H1 (cell line): ENCODE data around the gene TPM1. TPM values are rescaled to one million over a fixed set of nuclear protein-coding genes. Genes with fewer than 3 reads are reported as not detected.

Experiments
- CTCF ChIA-PET: fragments of 300-600 bp; sonication (Branson Sonifier 250); formaldehyde crosslinking; loops from one replicate; lab custom pipeline; 2021; ENCODE audit not compliant: partially characterized antibody; lab: Charles Lee
- POLR2A ChIA-PET: fragments of 300-600 bp; sonication (Branson Sonifier 250); formaldehyde crosslinking; loops from one replicate; lab custom pipeline; 2021; ENCODE audit warnings: inconsistent platforms; ENCODE audit not compliant: partially characterized antibody; lab: Charles Lee
- DNase-seq, 2 experiments: peaks; one replicate each; pipeline versions ENCODE4 v3.0.0 to v3.0.0-alpha.2; 2010 to 2022; ENCODE audit warnings: low spot score in 2 of 2, low read depth in 1 of 2, mixed read lengths in 1 of 2
- FAIRE-seq: peaks from 2 replicates; lab custom pipeline; 2011; peaks lifted over from hg19 to GRCh38; lab: Jason Lieb, UNC
- H2AFZ ChIP-seq: 2 replicates; pipeline ENCODE4 v1.8.1; 2012; ENCODE audit warnings: low read length, inconsistent platforms
- H2AK5ac ChIP-seq: 2 replicates; pipeline ENCODE4 v1.6.1; 2013; ENCODE audit warnings: low read depth, low read length
- H2BK120ac ChIP-seq: replicated peaks from 2 replicates; pipeline ENCODE3; 2013; ENCODE audit warnings: low read depth, low read length, inconsistent platforms
- H2BK12ac ChIP-seq: 2 replicates; pipeline ENCODE4 v1.6.1; 2013; ENCODE audit warnings: low read depth, low read length
- H2BK15ac ChIP-seq: 2 replicates; pipeline ENCODE4 v1.6.1; 2013; ENCODE audit warnings: low read length
- H2BK20ac ChIP-seq: 2 replicates; pipeline ENCODE4 v1.6.1; 2013; ENCODE audit warnings: low read length
- H2BK5ac ChIP-seq: 2 replicates; pipeline ENCODE4 v1.6.1; 2013; ENCODE audit warnings: low read depth, low read length
- H3K14ac ChIP-seq: 2 replicates; pipeline ENCODE4 v1.6.1; 2013; ENCODE audit warnings: inconsistent platforms; ENCODE audit not compliant: insufficient read length
- H3K18ac ChIP-seq: 2 replicates; pipeline ENCODE4 v1.6.1; 2013; ENCODE audit warnings: low read length; ENCODE audit errors: extremely low read depth
- H3K23ac ChIP-seq: 2 replicates; pipeline ENCODE4 v1.6.1; 2013; ENCODE audit warnings: inconsistent platforms; ENCODE audit not compliant: insufficient read length
- H3K23me2 ChIP-seq: 2 replicates; pipeline ENCODE4 v1.6.1; 2013; ENCODE audit warnings: low read depth, low read length
- H3K27ac ChIP-seq: 2 replicates; pipeline ENCODE4 v1.6.1; 2011; ENCODE audit warnings: low read depth, low read length, inconsistent platforms
- H3K27me3 ChIP-seq, 4 experiments: replicated peaks in 1 of 4; 1 replicate in 1 of 4; 2 replicates in 3 of 4; pipeline versions ENCODE4 v1.6.1 to v1.8.1; 2011 to 2013; ENCODE audit warnings: low read length in 3 of 4, mild to moderate bottlenecking in 3 of 4, inconsistent platforms in 2 of 4, mixed read lengths in 2 of 4, moderate library complexity in 1 of 4; ENCODE audit not compliant: control insufficient read depth in 3 of 4, insufficient read depth in 3 of 4; ENCODE audit errors: extremely low read depth in 1 of 4
- H3K36me3 ChIP-seq, 4 experiments: 2 replicates each; pipeline versions ENCODE4 v1.6.1 to v1.8.1; 2011 to 2013; ENCODE audit warnings: mild to moderate bottlenecking in 4 of 4, low read length in 3 of 4, moderate library complexity in 2 of 4, control low read depth in 1 of 4, inconsistent platforms in 1 of 4; ENCODE audit not compliant: insufficient read depth in 4 of 4, control insufficient read depth in 2 of 4
- H3K4ac ChIP-seq: replicated peaks from 2 replicates; pipeline ENCODE3; 2013; ENCODE audit warnings: low read length, low read depth, mixed read lengths, inconsistent platforms; ENCODE audit not compliant: insufficient read length
- H3K4me1 ChIP-seq, 4 experiments: replicated peaks in 1 of 4; 1 replicate in 1 of 4; 2 replicates in 3 of 4; pipeline versions ENCODE4 v1.6.1 to v1.8.1; 2011 to 2013; ENCODE audit warnings: low read length in 3 of 4, inconsistent platforms in 2 of 4, mixed read lengths in 1 of 4; ENCODE audit not compliant: insufficient read depth in 4 of 4, control insufficient read depth in 3 of 4
- H3K4me2 ChIP-seq, 2 experiments: 2 replicates each; pipeline versions ENCODE4 v1.6.1 to v1.8.1; 2011 to 2013; ENCODE audit warnings: low read depth in 2 of 2, low read length in 2 of 2, control low read depth in 1 of 2, inconsistent platforms in 1 of 2, mild to moderate bottlenecking in 1 of 2; ENCODE audit not compliant: insufficient read depth in 1 of 2
- H3K4me3 ChIP-seq, 4 experiments: fragments of 200-600, 300-600 bp in 1 of 4; sonication (generic), shearing (Covaris generic), sonication (Bioruptor Twin) in 1 of 4; 2 replicates each; pipeline versions ENCODE4 v1.5.1 to v1.8.1; 2011 to 2016; ENCODE audit warnings: low read length in 4 of 4, low read depth in 3 of 4, control low read depth in 2 of 4, inconsistent platforms in 2 of 4, mild to moderate bottlenecking in 2 of 4, mixed read lengths in 1 of 4, moderate library complexity in 1 of 4; ENCODE audit not compliant: insufficient read depth in 2 of 4; ENCODE audit errors: extremely low read depth in 1 of 4
- H3K56ac ChIP-seq: replicated peaks from 2 replicates; pipeline ENCODE3; 2013; ENCODE audit warnings: low read depth, mild to moderate bottlenecking, mixed read lengths, low read length, inconsistent platforms; ENCODE audit not compliant: insufficient read length
- H3K79me1 ChIP-seq: 2 replicates; pipeline ENCODE4 v1.6.1; 2013; ENCODE audit warnings: low read depth, low read length, control low read depth
- H3K79me2 ChIP-seq, 2 experiments: 2 replicates each; pipeline versions ENCODE4 v1.6.1 to v1.8.1; 2012 to 2013; ENCODE audit warnings: low read length in 2 of 2, mild to moderate bottlenecking in 2 of 2, inconsistent platforms in 1 of 2; ENCODE audit not compliant: insufficient read depth in 2 of 2, control insufficient read depth in 1 of 2
- H3K9ac ChIP-seq, 4 experiments: replicated peaks in 1 of 4; 1 replicate in 1 of 4; 2 replicates in 3 of 4; pipeline versions ENCODE4 v1.6.1 to v1.8.1; 2011 to 2013; ENCODE audit warnings: low read depth in 3 of 4, low read length in 3 of 4, control low read depth in 2 of 4, mild to moderate bottlenecking in 2 of 4, moderate library complexity in 2 of 4, inconsistent platforms in 1 of 4; ENCODE audit errors: extremely low read depth in 1 of 4
- H3K9me3 ChIP-seq, 2 experiments: 2 replicates each; pipeline versions ENCODE4 v1.6.1 to v1.8.1; 2012 to 2013; ENCODE audit warnings: mild to moderate bottlenecking in 2 of 2, moderate library complexity in 2 of 2, control low read depth in 1 of 2, inconsistent platforms in 1 of 2, low read depth in 1 of 2, low read length in 1 of 2, mixed read lengths in 1 of 2; ENCODE audit not compliant: insufficient read depth in 2 of 2
- H4K20me1 ChIP-seq, 2 experiments: replicated peaks in 1 of 2; 2 replicates each; pipeline versions ENCODE3 to v1.8.1; 2011 to 2013; ENCODE audit warnings: inconsistent platforms in 2 of 2, low read length in 2 of 2, mild to moderate bottlenecking in 1 of 2; ENCODE audit not compliant: insufficient read depth in 2 of 2, control insufficient read depth in 1 of 2
- H4K5ac ChIP-seq: 2 replicates; pipeline ENCODE4 v1.6.1; 2013; ENCODE audit warnings: low read length, low read depth, mixed read lengths, inconsistent platforms; ENCODE audit not compliant: insufficient read length
- H4K8ac ChIP-seq: 2 replicates; pipeline ENCODE4 v1.8.0; 2013; ENCODE audit warnings: mild to moderate bottlenecking, moderate library complexity, low read length, inconsistent platforms; ENCODE audit not compliant: insufficient read depth; ENCODE audit errors: extremely low read depth
- H4K91ac ChIP-seq: replicated peaks from 2 replicates; pipeline ENCODE3; 2013; ENCODE audit warnings: low read length, mixed read lengths, inconsistent platforms; ENCODE audit not compliant: insufficient read length
- CEBPB ChIP-seq: IDR thresholded peaks from 2 replicates; pipeline ENCODE4 v1.6.1; 2012; ENCODE audit warnings: low read depth, low read length
- CHD1 ChIP-seq: IDR thresholded peaks from 2 replicates; pipeline ENCODE4 v1.6.1; 2012; ENCODE audit warnings: low read depth, low read length, improper control_type of control experiment
- CHD2 ChIP-seq: IDR thresholded peaks from 2 replicates; pipeline ENCODE4 v1.6.1; 2012; ENCODE audit warnings: low read length, improper control_type of control experiment
- CREB1 ChIP-seq: IDR thresholded peaks from 2 replicates; pipeline ENCODE4 v1.6.1; 2012; ENCODE audit warnings: inconsistent platforms
- EP300 ChIP-seq, 2 experiments: IDR thresholded peaks; 1 replicate in 1 of 2; 2 replicates in 1 of 2; pipeline ENCODE4 v1.6.1; 2011 to 2012; ENCODE audit warnings: low read depth in 2 of 2, low read length in 2 of 2, mild to moderate bottlenecking in 2 of 2, borderline replicate concordance in 1 of 2, inconsistent platforms in 1 of 2, moderate library complexity in 1 of 2
- EZH2 ChIP-seq: fragments of 200-600 bp; sonication (generic); IDR thresholded peaks from 2 replicates; pipeline ENCODE4 v1.7.1; 2012; ENCODE audit warnings: low read depth, mild to moderate bottlenecking, moderate library complexity, low read length, inconsistent platforms; ENCODE audit not compliant: severe bottlenecking
- FOSL1 ChIP-seq: IDR thresholded peaks from 2 replicates; pipeline ENCODE4 v1.6.1; 2011; ENCODE audit warnings: mild to moderate bottlenecking, low read depth, low read length, moderate library complexity; ENCODE audit not compliant: insufficient read depth
- GABPA ChIP-seq: IDR thresholded peaks from 2 replicates; pipeline ENCODE4 v1.6.1; 2011; ENCODE audit warnings: mild to moderate bottlenecking, low read length, moderate library complexity, borderline replicate concordance; ENCODE audit not compliant: insufficient read depth
- JUN ChIP-seq: IDR thresholded peaks from 2 replicates; pipeline ENCODE4 v1.6.1; 2011; ENCODE audit warnings: low read depth, mild to moderate bottlenecking, improper control_type of control experiment, low read length
- JUND ChIP-seq: IDR thresholded peaks from 2 replicates; pipeline ENCODE4 v1.6.1; 2011; ENCODE audit warnings: mild to moderate bottlenecking, improper control_type of control experiment, low read length
- RXRA ChIP-seq: IDR thresholded peaks from 2 replicates; pipeline ENCODE4 v1.6.1; 2011; ENCODE audit warnings: low read depth, mild to moderate bottlenecking, low read length, moderate library complexity; ENCODE audit not compliant: insufficient read depth
- SIN3A ChIP-seq, 2 experiments: IDR thresholded peaks in 1 of 2; conservative IDR thresholded peaks in 1 of 2; 2 replicates each; pipeline ENCODE4 v1.6.1; 2011 to 2012; ENCODE audit warnings: low read length in 2 of 2, improper control_type of control experiment in 1 of 2, low read depth in 1 of 2, mild to moderate bottlenecking in 1 of 2
- SP4 ChIP-seq: IDR thresholded peaks from 2 replicates; pipeline ENCODE4 v1.6.1; 2012; ENCODE audit warnings: low read length, inconsistent platforms
- WGBS, 2 experiments: shearing (Covaris generic) in 1 of 2; methylation state at CpG; one replicate each; pipeline versions ENCODE4 v1.1.6 to v1.1.7; 2013 to 2015; ENCODE audit warnings: low lambda C conversion rate in 2 of 2, mixed read lengths in 2 of 2, inconsistent platforms in 1 of 2, low coverage in 1 of 2, missing lambda C conversion rate in 1 of 2; ENCODE audit not compliant: insufficient replicate concordance in 2 of 2, insufficient coverage in 1 of 2, insufficient read length in 1 of 2; ENCODE audit errors: extremely low coverage in 1 of 2, missing lambda C conversion rate in 1 of 2; 5-methylcytosine and 5-hydroxymethylcytosine counted together
- polyA plus RNA-seq, 7 experiments: library from polyadenylated mRNA; depleted of rRNA in 3 of 7; stranded (reverse) in 5 of 7; unstranded in 2 of 7; fragments of >200 nt in 5 of 7; fragments of 200-250 nt in 2 of 7; gene quantifications; 1 replicate in 5 of 7; 2 replicates in 1 of 7; 4 replicates in 1 of 7; pipeline versions ENCODE4 v1.2.1 to v1.2.3, GENCODE V29; 2011 to 2013; ENCODE audit warnings: missing spikeins in 2 of 7, mixed read lengths in 2 of 7
- total RNA-seq: library from RNA; stranded (reverse); fragmentation: NEBNext Ultra II Directional; extraction: Animal tissue kit (Norgen Biotek cat#: 25700); gene quantifications from 2 replicates; pipeline ENCODE4 v1.2.1, GENCODE V29; 2021
- TF ChIP-seq, protein P1 (sequence below): IDR thresholded peaks from 2 replicates; pipeline ENCODE4 v1.6.1; 2011; ENCODE audit warnings: low read depth, mild to moderate bottlenecking, low read length; ENCODE audit not compliant: insufficient read depth

The TPM1 gene
- total and polyA plus RNA-seq, 2 of the 8 experiments (the other 6 are each of a cell fraction or from before 2014, with no cell fraction given) = 258 to 579 TPM

DNA sequence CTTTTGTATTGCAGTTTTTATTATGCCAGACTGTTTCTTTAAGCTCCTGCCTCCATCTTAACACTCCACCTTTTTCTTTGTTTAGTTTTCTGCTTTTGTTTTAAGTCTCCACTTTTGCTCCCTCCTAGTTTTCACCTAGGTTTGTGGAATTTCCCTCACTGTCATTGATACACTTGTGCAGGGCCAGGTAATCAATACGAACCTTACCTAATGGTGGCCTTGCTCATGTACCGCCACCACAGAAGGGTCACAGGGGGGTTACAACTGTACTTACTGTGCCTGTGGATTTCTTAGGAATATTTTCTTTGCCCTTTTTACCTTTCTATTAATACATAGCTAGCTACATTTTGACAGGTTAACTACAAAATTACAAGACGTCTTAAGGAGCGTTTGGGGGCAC, 43.4 kb upstream of the TPM1 start:
- H4K5ac ChIP-seq = no peak overlapping the region
- ChIA-PET POLR2A (interaction anchor here (1.2 to 1.4 kb wide), 3 partner anchors 43 to 50 kb away, joined by 3 to 8 read pairs (median 3); partner anchors contain the start of gene TPM1), CTCF (interaction anchor here (1.2 to 4.5 kb wide), 4 partner anchors 11 to 49 kb away, joined by 3 to 24 read pairs (median 6); no protein-coding TSS in a partner anchor)
- no peak overlapping the region for H2AK5ac ChIP-seq
- no peaks in the 10 kb centered on the region for H3K27me3 ChIP-seq
- H2BK120ac ChIP-seq = no peak overlapping the region
- no peak overlapping the region for H2BK20ac ChIP-seq
- no peaks in the 10 kb centered on the region for H4K20me1 ChIP-seq
- no peaks in the 10 kb centered on the region for H3K23me2 ChIP-seq
- H3K4me3 ChIP-seq = no peak overlapping the region
- no peak overlapping the region for H3K23ac ChIP-seq
- 87% methylated on average over 4 of the region's 4 CpGs; no CpG with 5 or more reads in 1 of the 2 experiments for WGBS, 2 experiments
- H3K14ac ChIP-seq = no peak overlapping the region
- no peak overlapping the region for H2BK12ac ChIP-seq
- H3K4me2 ChIP-seq = no peak overlapping the region
- no peak for DNase-seq
- no peak overlapping the region for H3K18ac ChIP-seq
- H3K9ac ChIP-seq = no peak overlapping the region
- H3K79me1 ChIP-seq = no peaks in the 10 kb centered on the region
- no peak overlapping the region for H3K4ac ChIP-seq
- no peaks in the 10 kb centered on the region for H3K36me3 ChIP-seq
- no peak overlapping the region for H3K27ac ChIP-seq
- H2BK15ac ChIP-seq = no peak overlapping the region
- H2AFZ ChIP-seq = no peak overlapping the region
- H4K91ac ChIP-seq = no peak overlapping the region
- H2BK5ac ChIP-seq = no peak overlapping the region
- no peaks in the 10 kb centered on the region for H3K79me2 ChIP-seq
- FAIRE-seq = no peak
- H3K56ac ChIP-seq = no peak overlapping the region
- no peaks in the 10 kb centered on the region for H3K4me1 ChIP-seq
- no peak for TF ChIP-seq JUN
- TF ChIP-seq CHD1 = no peak
- no peak for TF ChIP-seq CEBPB
- no peak for TF ChIP-seq CHD2
- no peak for TF ChIP-seq EZH2
- TF ChIP-seq, protein P1, sequence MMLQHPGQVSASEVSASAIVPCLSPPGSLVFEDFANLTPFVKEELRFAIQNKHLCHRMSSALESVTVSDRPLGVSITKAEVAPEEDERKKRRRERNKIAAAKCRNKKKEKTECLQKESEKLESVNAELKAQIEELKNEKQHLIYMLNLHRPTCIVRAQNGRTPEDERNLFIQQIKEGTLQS = no peak
- TF ChIP-seq CREB1 = no peak
- TF ChIP-seq SIN3A (conservative IDR thresholded peaks at IDR 0.05 in 1 of 2, IDR thresholded peaks at IDR 0.05 in 1 of 2; ENCODE audit: low read depth in 1 of 2, low read length in 2 of 2) = no peak
- TF ChIP-seq GABPA = no peak
- TF ChIP-seq EP300 (IDR thresholded peaks at IDR 0.05; ENCODE audit: borderline replicate concordance in 1 of 2, low read depth in 2 of 2, low read length in 2 of 2) = no peak
- no peak for TF ChIP-seq FOSL1
- no peak for TF ChIP-seq JUND
- no peak for TF ChIP-seq SP4
- TF ChIP-seq RXRA = no peak
- no peaks in the 10 kb centered on the region for H3K9me3 ChIP-seq
- H4K8ac ChIP-seq = no peak overlapping the region
